GM23248 (cell line): ENCODE data around the gene NHLH1. TPM values are rescaled to one million over a fixed set of nuclear protein-coding genes. Genes with fewer than 3 reads are reported as not detected.
A peak's percentile ranks its signal among the peaks of the same experiment; 100 is the strongest.

ENCODE experiments used
- DNase-seq: peaks from one replicate; pipeline ENCODE4 v3.0.0-alpha.2; 2015
- H2AFZ ChIP-seq: fragments of 200-600 bp; sonication (generic); 2 replicates; pipeline ENCODE4 v1.6.1; 2016; ENCODE audit warnings: antibody characterized with exemption
- H3F3A ChIP-seq: fragments of 200-600 bp; sonication (generic); 2 replicates; pipeline ENCODE4 v1.6.1; 2016; ENCODE audit warnings: mild to moderate bottlenecking, antibody characterized with exemption, mixed run types; ENCODE audit not compliant: insufficient read depth
- H3K27ac ChIP-seq: fragments of 200-600 bp; sonication (generic); 2 replicates; pipeline ENCODE4 v1.5.1; 2016; ENCODE audit warnings: mild to moderate bottlenecking
- H3K27me3 ChIP-seq: fragments of 200-600 bp; sonication (generic); replicated peaks from 2 replicates; pipeline ENCODE4 v1.6.1; 2016; ENCODE audit warnings: mild to moderate bottlenecking; ENCODE audit not compliant: insufficient read depth
- H3K36me3 ChIP-seq: fragments of 200-600 bp; sonication (generic); 2 replicates; pipeline ENCODE4 v1.6.1; 2016; ENCODE audit warnings: low read depth, mild to moderate bottlenecking
- H3K4me1 ChIP-seq: fragments of 200-600 bp; sonication (generic); 2 replicates; pipeline ENCODE4 v1.6.1; 2016; ENCODE audit warnings: mild to moderate bottlenecking; ENCODE audit not compliant: insufficient read depth
- H3K4me2 ChIP-seq: fragments of 200-600 bp; sonication (generic); one replicate; pipeline ENCODE4 v1.6.1; 2016; ENCODE audit warnings: mild to moderate bottlenecking; ENCODE audit not compliant: unreplicated experiment
- H3K4me3 ChIP-seq: fragments of 200-600 bp; sonication (generic); 2 replicates; pipeline ENCODE4 v1.5.1; 2016; ENCODE audit warnings: mild to moderate bottlenecking
- H3K79me2 ChIP-seq: fragments of 200-600 bp; sonication (generic); 2 replicates; pipeline ENCODE4 v1.6.1; 2016; ENCODE audit warnings: mild to moderate bottlenecking; ENCODE audit not compliant: insufficient read depth
- H3K9ac ChIP-seq: fragments of 200-600 bp; sonication (generic); 2 replicates; pipeline ENCODE4 v1.6.1; 2016; ENCODE audit warnings: mild to moderate bottlenecking
- H3K9me2 ChIP-seq: fragments of 200-600 bp; sonication (generic); 2 replicates; pipeline ENCODE4 v1.6.1; 2016; ENCODE audit warnings: mixed run types, mild to moderate bottlenecking, moderate library complexity; ENCODE audit not compliant: insufficient read depth
- H3K9me3 ChIP-seq: fragments of 200-600 bp; sonication (generic); one replicate; pipeline ENCODE4 v1.6.1; 2017; ENCODE audit warnings: low read depth
- H4K20me1 ChIP-seq: fragments of 200-600 bp; sonication (generic); 2 replicates; pipeline ENCODE4 v1.6.0; 2016; ENCODE audit not compliant: insufficient read depth
- EZH2 ChIP-seq: fragments of 200-600 bp; sonication (generic); IDR thresholded peaks from 2 replicates; pipeline ENCODE4 v1.6.1; 2018; ENCODE audit warnings: antibody characterized with exemption, mild to moderate bottlenecking; ENCODE audit not compliant: insufficient read depth, poor library complexity, severe bottlenecking
- EZH2phosphoT487 ChIP-seq: fragments of 200-600 bp; sonication (generic); IDR thresholded peaks from 2 replicates; pipeline ENCODE4 v1.6.1; 2018; ENCODE audit warnings: antibody characterized with exemption, moderate library complexity, mild to moderate bottlenecking, low read depth; ENCODE audit not compliant: insufficient read depth
- WGBS, 2 experiments: methylation state at CpG; one replicate each; pipeline ENCODE4 v1.1.6; 2015 to 2017; ENCODE audit warnings: low lambda C conversion rate in 2 of 2, low coverage in 1 of 2; ENCODE audit errors: missing lambda C conversion rate in 2 of 2; 5-methylcytosine and 5-hydroxymethylcytosine counted together
- in situ Hi-C: fragments of 300-500 bp; cut with MboI; formaldehyde crosslinking; loops from 2 replicates; pipeline ENCODE4 v1.15.0; 2020
- polyA plus RNA-seq: library from polyadenylated mRNA; unstranded; fragments of >200 nt; fragmentation: Nextera tagmentation; extraction: Ambion mirVana; gene quantifications from 2 replicates; pipeline ENCODE4 v1.2.1, GENCODE V29; 2016
- total RNA-seq: library from RNA; depleted of rRNA; stranded (reverse); fragments of >200 nt; shearing (Covaris generic); gene quantifications from 2 replicates; pipeline ENCODE4 v1.2.3, GENCODE V29; 2014

NHLH1 gene
- total and polyA plus RNA-seq, 2 experiments from 2014 or later, result 0.31 TPM; not detected in 1

- no peak overlapping the region for H3K27ac ChIP-seq
- H3K4me2 ChIP-seq, result no peak overlapping the region
- no peak for TF ChIP-seq EZH2phosphoT487
- no peak for TF ChIP-seq EZH2
- WGBS, 2 experiments, result 94 to 95% methylated on average over 9 of the region's 9 CpGs
- peak; percentile 22 for DNase-seq
- H3K27me3 ChIP-seq, result no peaks in the 10 kb centered on the region
- no peaks in the 10 kb centered on the region for H3K9me3 ChIP-seq
- peaks cover 11% of the 10 kb centered on the region; the same call in 1 of the 2 replicates for H3K4me1 ChIP-seq
- in situ Hi-C loops, result no loop called here
- peaks cover 8% of the 10 kb centered on the region; the same call in 1 of the 2 replicates for H3K36me3 ChIP-seq
- H3K9me2 ChIP-seq, result no peaks in the 10 kb centered on the region
- H2AFZ ChIP-seq, result no peak overlapping the region
- H3K9ac ChIP-seq, result no peak overlapping the region
- no peaks in the 10 kb centered on the region for H3K79me2 ChIP-seq
- H3K4me3 ChIP-seq, result no peak overlapping the region
- no peaks in the 10 kb centered on the region for H4K20me1 ChIP-seq
- H3F3A ChIP-seq, result peaks cover 12% of the 10 kb centered on the region; the same call in 1 of the 2 replicates
Measured at GRCh38 chr1:160359559-160360226, 7.2 kb upstream of the NHLH1 start.

GRCh38 chr1:160360227-160360695 is 6.6 kb upstream of the NHLH1 start:
- no peaks in the 10 kb centered on the region for H4K20me1 ChIP-seq
- peaks cover 11% of the 10 kb centered on the region; the same call in 1 of the 2 replicates for H3K4me1 ChIP-seq
- TF ChIP-seq EZH2 (no peak), EZH2phosphoT487 (no peak)
- no peaks in the 10 kb centered on the region for H3K27me3 ChIP-seq
- no peaks in the 10 kb centered on the region for H3K79me2 ChIP-seq
- no peak overlapping the region for H2AFZ ChIP-seq
- no peaks in the 10 kb centered on the region for H3K9me2 ChIP-seq
- in situ Hi-C loops, result no loop called here
- H3K9me3 ChIP-seq, result no peaks in the 10 kb centered on the region
- 74 to 77% methylated on average over 8 of the region's 8 CpGs for WGBS, 2 experiments
- no peak overlapping the region for H3K4me3 ChIP-seq
- H3K27ac ChIP-seq, result no peak overlapping the region
- no peak for DNase-seq
- peaks cover 12% of the 10 kb centered on the region; the same call in 1 of the 2 replicates for H3F3A ChIP-seq
- H3K36me3 ChIP-seq, result peaks cover 3% of the 10 kb centered on the region; the same call in 1 of the 2 replicates
- H3K4me2 ChIP-seq, result no peak overlapping the region
- H3K9ac ChIP-seq, result no peak overlapping the region

DNA sequence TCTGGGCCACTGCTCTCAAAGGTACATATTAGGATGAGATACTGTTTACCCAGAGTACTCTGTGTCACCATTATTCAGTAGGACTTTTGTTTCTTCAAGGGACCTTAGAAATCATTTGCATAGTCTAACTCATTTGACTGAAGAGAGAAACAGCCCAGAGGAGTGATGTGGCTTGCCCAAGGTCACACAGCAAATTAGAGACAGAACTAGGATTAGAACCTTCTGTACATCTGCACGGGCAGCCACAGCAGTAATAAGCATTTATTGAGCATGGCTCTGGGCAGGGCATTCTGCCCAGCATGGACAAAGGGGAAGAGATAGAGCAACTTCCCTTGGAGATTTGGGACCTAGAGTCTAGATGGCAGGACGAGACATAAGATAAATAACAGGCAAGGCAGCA is 5.7 kb upstream of the NHLH1 start:
- no peaks in the 10 kb centered on the region for H3K9me2 ChIP-seq
- TF ChIP-seq EZH2phosphoT487, result no peak
- H4K20me1 ChIP-seq, result no peaks in the 10 kb centered on the region
- H3K4me3 ChIP-seq, result no peak overlapping the region
- H3K27me3 ChIP-seq, result no peaks in the 10 kb centered on the region
- H3K36me3 ChIP-seq, result no peaks in the 10 kb centered on the region; the same call in 1 of the 2 replicates
- no peaks in the 10 kb centered on the region for H3K79me2 ChIP-seq
- no peak for DNase-seq
- H3K4me1 ChIP-seq, result peaks cover 11% of the 10 kb centered on the region; the same call in 1 of the 2 replicates
- H2AFZ ChIP-seq, result no peak overlapping the region
- no peaks in the 10 kb centered on the region for H3K9me3 ChIP-seq
- H3K9ac ChIP-seq, result no peak overlapping the region
- H3F3A ChIP-seq, result peaks cover 10% of the 10 kb centered on the region; the same call in 1 of the 2 replicates
- in situ Hi-C loops, result no loop called here
- 73 to 84% methylated on average over 2 of the region's 2 CpGs for WGBS, 2 experiments
- no peak overlapping the region for H3K4me2 ChIP-seq
- H3K27ac ChIP-seq, result no peak overlapping the region

- Histone ChIP-seq H3K4me1 (peaks cover 11% of the 10 kb centered on the region; the same call in 1 of the 2 replicates), H3K4me3 (no peak overlapping the region), H3K36me3 (no peaks in the 10 kb centered on the region; the same call in 1 of the 2 replicates), H3K9me2 (no peaks in the 10 kb centered on the region), H3K27ac (no peak overlapping the region), H3K9ac (no peak overlapping the region), H3F3A (peaks cover 4% of the 10 kb centered on the region; the same call in 1 of the 2 replicates), H3K4me2 (no peak overlapping the region), H4K20me1 (no peaks in the 10 kb centered on the region), H2AFZ (no peak overlapping the region), H3K9me3 (no peaks in the 10 kb centered on the region), H3K79me2 (no peaks in the 10 kb centered on the region), H3K27me3 (no peaks in the 10 kb centered on the region)
- WGBS, 2 experiments, result 84 to 88% methylated on average over 4 of the region's 4 CpGs
- no peak for TF ChIP-seq EZH2phosphoT487
- no peak for TF ChIP-seq EZH2
- in situ Hi-C loops, result no loop called here
- DNase-seq, result no peak
Measured at GRCh38 chr1:160361814-160362167, 5.1 kb upstream of the NHLH1 start.
